ENCODE data around the gene VPS33A. TPM values are rescaled to one million over a fixed set of nuclear protein-coding genes. Genes with fewer than 3 reads are reported as not detected.

Gene VPS33A
- total and polyA plus RNA-seq, 4 donors: 6.4 to 14.9 (median 10.0) TPM

DNA sequence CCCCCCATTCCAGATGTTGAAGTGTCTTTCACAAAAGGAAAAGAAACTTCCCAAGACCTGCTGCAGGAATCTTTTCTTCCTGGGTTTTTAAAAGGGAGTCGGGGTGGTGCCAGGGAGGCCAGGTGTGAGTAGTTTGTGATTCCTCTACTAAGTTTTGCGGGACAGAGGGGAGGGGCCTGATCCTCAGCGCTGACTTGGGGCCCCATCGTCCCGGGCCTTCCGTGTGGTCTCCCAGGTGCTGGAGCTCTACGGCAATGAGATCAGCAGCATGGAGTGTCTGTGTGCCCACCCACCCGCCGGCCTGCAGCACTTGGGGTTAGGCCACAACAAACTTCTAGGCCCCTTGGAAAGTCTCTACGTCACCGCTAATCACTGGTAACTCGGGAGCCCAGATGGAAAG is 78.8 kb downstream of the VPS33A start:
- H3K36me3 ChIP-seq (ENCODE audit: control insufficient read depth in 4 of 4, insufficient read depth in 3 of 4, low read depth in 1 of 4, low read length in 3 of 4): no peaks in the 10 kb centered on the region
- H3K27me3 ChIP-seq (ENCODE audit: control insufficient read depth in 4 of 4, insufficient read depth in 4 of 4, low read length in 3 of 4): no peaks in the 10 kb centered on the region
- H3K4me1 ChIP-seq (ENCODE audit: control insufficient read depth in 4 of 4, insufficient read depth in 4 of 4, low read length in 3 of 4): peaks cover 5 to 17% (median 12%) of the 10 kb centered on the region in 4 donors
- WGBS: 92% methylated on average over 12 of the region's 12 CpGs
- no peaks in the 10 kb centered on the region for H3K9me3 ChIP-seq (ENCODE audit: control insufficient read depth in 4 of 4, low read length in 3 of 4)
- no peak for DNase-seq (ENCODE audit: low spot score)
- H3K9ac ChIP-seq (ENCODE audit: low read depth in 1 of 2, low read length in 2 of 2): no peak overlapping the region
- TF ChIP-seq TAF1 (conservative IDR thresholded peaks at IDR 0.05) (no peak), JUND (IDR thresholded peaks at IDR 0.05) (no peak), MAX (IDR thresholded peaks at IDR 0.05) (no peak)
- H3K27ac ChIP-seq (ENCODE audit: low read depth in 1 of 2, low read length in 2 of 2): no peak overlapping the region
- H3K4me3 ChIP-seq (ENCODE audit: low read depth in 1 of 3, low read length in 3 of 3): no peak overlapping the region

- H3K27me3 ChIP-seq (ENCODE audit: control insufficient read depth in 4 of 4, insufficient read depth in 4 of 4, low read length in 3 of 4): no peaks in the 10 kb centered on the region
- DNase-seq (ENCODE audit: low spot score): no peak
- peak overlapping the region in 1 of 3 donors; percentile 7 for H3K4me3 ChIP-seq (ENCODE audit: low read depth in 1 of 3, low read length in 3 of 3)
- H3K4me1 ChIP-seq (ENCODE audit: control insufficient read depth in 4 of 4, insufficient read depth in 4 of 4, low read length in 3 of 4): peaks cover 5 to 17% (median 12%) of the 10 kb centered on the region in 4 donors
- TF ChIP-seq YY1 (IDR thresholded peaks at IDR 0.05) (peak; percentile 14), EGR1 (IDR thresholded peaks at IDR 0.05; ENCODE audit: low read depth in 2 of 2) (no peak), ATF3 (IDR thresholded peaks at IDR 0.05) (no peak), NR2F2 (IDR thresholded peaks at IDR 0.05) (no peak), JUND (IDR thresholded peaks at IDR 0.05) (no peak), REST (IDR thresholded peaks at IDR 0.05) (no peak), HNF4G (IDR thresholded peaks at IDR 0.05) (no peak), MAX (IDR thresholded peaks at IDR 0.05) (no peak), CTCF (IDR thresholded peaks at IDR 0.05; ENCODE audit: low read depth, low read length, missing input control) (no peak), FOXA2 (IDR thresholded peaks at IDR 0.05) (no peak), SP1 (IDR thresholded peaks at IDR 0.05) (peak; percentile 86), RXRA (IDR thresholded peaks at IDR 0.05) (peak; percentile 85 to 92), FOXA1 (IDR thresholded peaks at IDR 0.05) (no peak), HNF4A (conservative IDR thresholded peaks at IDR 0.05) (peak; percentile 31 to 63), TAF1 (conservative IDR thresholded peaks at IDR 0.05) (no peak), RAD21 (IDR thresholded peaks at IDR 0.05) (peak in 1 of 2 donors; percentile 16), ZBTB33 (IDR thresholded peaks at IDR 0.05) (no peak), GABPA (IDR thresholded peaks at IDR 0.05 in 1 of 2, conservative IDR thresholded peaks at IDR 0.05 in 1 of 2) (peak in 1 of 2 donors; percentile 11)
- H3K9me3 ChIP-seq (ENCODE audit: control insufficient read depth in 4 of 4, low read length in 3 of 4): no peaks in the 10 kb centered on the region
- no peaks in the 10 kb centered on the region for H3K36me3 ChIP-seq (ENCODE audit: control insufficient read depth in 4 of 4, insufficient read depth in 3 of 4, low read depth in 1 of 4, low read length in 3 of 4)
- H3K27ac ChIP-seq (ENCODE audit: low read depth in 1 of 2, low read length in 2 of 2): peak overlapping the region; percentile 79 to 80
- 38% methylated on average over 10 of the region's 10 CpGs for WGBS
- no peak overlapping the region for H3K9ac ChIP-seq (ENCODE audit: low read depth in 1 of 2, low read length in 2 of 2)
Measured at GRCh38 chr12:122185494-122186082, 80.7 kb downstream of the VPS33A start.
